DMS114 treated with DMSO at 0.1 percent for 48 hours (cell line): Measurements from ENCODE around the gene BHLHA15.
"Not testable (repeated sequence)": the region's sequence is repeated elsewhere in the genome, so short reads cannot be mapped to it uniquely, and the experiment has no call there.

ENCODE experiments used
- DNase-seq: peaks from one replicate; lab custom pipeline; 2025; ENCODE audit not compliant: unreplicated experiment; lab: John Stamatoyannopoulos, UW

BHLHA15 gene

DNA sequence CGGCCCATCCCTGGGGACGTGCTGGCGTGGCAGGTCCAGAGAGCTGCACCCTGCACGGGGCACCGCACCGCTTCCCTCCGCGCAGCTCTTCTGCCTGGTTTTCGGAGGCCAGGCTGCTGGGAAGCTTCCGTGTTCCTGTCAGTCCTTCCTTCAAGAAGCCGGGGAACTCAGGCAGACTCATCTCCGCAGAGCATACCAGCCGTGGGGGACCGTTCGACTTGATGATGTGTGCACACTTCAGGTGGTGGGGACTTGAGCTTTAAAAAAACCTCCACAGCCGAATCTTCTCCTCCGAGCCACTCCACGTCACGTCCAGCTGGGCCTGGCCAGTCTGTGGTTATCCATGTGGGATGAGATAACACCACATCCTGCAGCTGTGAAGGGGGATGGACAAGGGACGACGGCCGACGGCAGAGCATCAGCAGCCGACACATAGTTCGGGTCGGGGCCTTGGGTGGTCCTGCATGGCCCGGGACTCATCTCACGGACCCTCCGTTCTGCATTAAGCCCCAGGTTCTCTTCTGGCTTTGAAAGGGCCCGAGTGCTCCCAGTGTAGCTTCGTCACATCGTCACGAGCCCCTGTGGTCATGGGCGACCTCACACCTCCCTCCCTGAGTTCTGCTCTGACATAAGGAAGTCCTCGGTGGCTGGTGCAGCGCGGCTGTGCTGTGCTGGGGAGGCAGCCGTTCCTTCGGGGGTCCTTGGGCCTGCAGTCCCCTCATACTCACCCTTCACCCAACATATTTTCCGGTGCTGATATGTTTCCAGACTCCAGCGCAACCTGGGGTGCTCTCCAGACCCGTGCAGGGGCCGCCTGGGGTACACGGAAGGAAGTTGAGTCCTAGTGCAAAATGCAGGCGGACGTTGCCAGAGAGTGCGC is 4.5 kb upstream of the BHLHA15 start:
- DNase-seq, result no peak

GRCh38 chr7:98209166-98209920 is 1.9 kb upstream of the BHLHA15 start:
- DNase-seq, result no peak

DNA sequence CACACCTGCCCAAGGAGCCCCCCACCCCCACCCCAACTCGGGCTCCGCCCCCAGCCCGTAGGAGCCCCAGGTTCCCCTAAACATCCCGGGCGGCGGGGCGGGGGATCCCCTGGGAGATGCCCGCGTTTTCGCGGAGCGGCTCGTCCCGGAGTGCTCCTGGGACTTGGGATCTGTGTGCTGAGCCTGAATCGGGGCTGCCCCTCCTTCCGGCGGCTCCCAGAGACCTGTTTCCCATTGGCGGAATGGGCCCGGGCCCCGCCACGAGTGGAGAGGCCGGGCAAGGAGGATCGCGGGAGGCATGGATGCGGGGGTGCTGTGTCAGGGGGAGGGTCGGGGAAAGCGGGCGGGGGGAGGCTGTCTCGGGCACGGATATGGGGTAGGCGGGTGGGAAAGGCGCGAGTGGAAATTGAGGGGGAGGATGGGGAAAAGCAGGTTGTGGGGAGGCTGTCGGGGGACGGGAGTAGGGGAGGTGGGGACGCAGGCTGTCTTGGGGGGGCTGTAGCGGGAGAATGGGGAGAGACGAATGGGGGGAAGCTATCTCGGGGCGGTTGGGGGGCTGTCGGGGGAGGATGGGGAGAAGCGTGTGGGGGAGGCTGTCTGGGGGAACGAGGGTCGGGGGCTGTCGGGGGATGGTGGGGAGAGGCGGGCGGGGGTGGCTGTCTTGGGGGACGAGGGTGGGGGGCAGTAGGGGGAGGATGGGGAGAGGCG is 572 bp upstream of the BHLHA15 start:
- no peak for DNase-seq

DNA sequence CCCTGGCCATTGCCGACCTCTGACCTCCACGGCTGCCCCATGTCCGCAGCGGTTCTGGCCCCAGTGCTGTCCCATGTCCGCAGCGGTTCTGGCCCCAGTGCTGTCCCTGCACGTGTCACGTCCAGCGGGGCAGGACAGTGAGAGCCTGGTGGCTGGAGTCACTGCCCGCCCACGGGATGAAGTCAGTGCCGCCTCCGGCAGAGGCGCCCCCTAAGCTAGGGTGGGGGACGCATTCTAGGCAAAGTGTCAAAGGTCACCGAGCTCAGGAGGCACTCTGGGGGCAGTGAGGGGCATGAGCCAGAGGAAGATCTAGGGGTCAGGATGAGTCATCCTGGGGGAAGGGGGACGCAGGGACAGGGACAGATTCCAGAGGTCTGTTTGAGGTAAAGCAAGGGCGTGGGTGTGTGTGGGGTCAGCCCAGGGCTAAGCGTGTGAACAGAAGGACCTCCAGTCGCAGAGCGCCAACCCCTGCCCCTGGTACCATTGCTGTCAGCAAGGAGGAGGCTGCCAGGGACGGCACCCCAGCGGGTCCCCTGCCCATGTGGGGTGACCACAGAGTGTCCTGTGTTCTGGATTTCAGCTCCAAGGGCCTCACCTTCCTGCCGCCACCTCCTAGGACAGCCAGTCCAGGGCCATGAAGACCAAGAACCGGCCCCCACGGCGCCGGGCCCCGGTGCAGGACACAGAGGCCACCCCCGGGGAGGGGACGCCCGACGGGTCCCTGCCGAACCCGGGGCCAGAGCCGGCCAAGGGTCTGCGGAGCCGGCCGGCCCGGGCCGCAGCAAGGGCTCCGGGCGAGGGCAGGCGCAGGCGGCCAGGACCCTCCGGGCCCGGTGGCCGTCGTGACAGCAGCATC is 665 bp downstream of the BHLHA15 start:
- DNase-seq, result no peak

- DNase-seq, result no peak
Measured at GRCh38 chr7:98212532-98213041, 1.3 kb downstream of the BHLHA15 start.

- DNase-seq, result no peak
Measured at GRCh38 chr7:98213296-98213887, 2.2 kb downstream of the BHLHA15 start.

- no peak for DNase-seq
Measured at GRCh38 chr7:98213888-98214810, 2.9 kb downstream of the BHLHA15 start.

DNA sequence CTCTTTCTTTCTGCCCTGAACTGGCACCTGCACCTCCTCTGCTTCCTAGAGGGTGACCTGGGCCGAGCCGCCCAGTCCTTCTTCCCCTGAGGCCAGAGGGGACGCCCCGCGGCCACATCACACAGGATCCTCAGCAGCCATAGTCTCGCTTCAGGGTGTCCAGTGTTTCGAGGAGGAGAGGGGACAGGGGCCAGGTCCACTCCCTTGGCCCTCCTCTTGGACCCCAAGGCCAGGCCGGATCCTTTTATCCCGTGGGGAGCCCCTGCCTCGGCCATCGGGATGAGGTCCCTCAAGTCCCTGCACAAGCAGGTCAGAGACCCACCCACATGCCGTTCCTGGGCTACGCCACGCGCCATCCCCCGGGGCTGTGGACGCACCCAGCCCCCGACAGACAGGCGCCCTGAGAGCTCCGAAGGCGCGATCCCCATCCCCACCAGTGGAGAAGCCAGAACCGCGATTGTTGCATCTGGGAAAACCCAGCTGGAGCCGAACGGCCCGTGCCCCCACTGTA is 3.6 kb downstream of the BHLHA15 start:
- DNase-seq, result no peak

DNA sequence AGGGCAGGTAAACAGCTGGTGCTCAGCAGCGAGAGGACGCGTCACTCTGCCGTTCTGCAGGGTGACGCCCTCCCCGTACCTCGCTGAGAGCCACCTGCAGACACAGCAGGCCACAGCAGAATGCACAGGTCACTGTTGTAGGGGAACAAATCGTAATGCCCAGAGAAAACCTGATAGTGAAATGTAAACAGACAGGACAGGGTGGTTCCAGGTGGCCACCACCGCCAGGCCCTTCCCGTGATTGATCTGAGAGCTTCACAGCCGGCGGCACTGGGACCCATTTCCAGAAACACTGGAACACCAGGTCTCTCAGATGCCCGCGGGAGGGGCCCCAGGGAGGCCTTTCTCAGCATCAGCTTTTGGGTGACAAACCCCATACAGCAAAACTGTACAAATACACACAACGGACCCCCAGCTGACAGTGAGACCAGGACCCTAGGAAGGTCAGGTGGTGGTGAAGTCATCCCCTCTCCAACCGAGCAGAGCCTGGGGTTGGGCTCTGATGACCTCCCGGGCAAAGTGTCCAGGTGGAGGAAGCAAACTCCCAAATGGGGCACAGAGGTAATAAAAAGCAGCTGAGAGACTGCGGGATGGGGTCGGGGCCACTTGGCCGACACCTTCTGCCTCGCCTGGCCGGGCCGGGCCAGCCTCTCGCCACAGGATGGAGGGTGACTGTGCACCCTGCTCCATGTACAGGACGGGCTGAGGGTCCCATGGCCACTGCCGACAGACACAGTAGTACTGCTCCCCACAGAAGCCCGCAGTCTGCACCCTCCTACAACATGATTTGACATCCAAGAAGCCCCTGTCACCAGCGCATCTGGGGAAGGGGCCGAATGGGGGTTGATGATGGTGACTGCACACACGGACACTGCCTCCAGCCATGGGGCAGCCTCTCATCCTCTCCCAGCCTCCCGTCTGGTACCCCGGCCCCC is 4.6 kb downstream of the BHLHA15 start:
- DNase-seq, result no peak

DNA sequence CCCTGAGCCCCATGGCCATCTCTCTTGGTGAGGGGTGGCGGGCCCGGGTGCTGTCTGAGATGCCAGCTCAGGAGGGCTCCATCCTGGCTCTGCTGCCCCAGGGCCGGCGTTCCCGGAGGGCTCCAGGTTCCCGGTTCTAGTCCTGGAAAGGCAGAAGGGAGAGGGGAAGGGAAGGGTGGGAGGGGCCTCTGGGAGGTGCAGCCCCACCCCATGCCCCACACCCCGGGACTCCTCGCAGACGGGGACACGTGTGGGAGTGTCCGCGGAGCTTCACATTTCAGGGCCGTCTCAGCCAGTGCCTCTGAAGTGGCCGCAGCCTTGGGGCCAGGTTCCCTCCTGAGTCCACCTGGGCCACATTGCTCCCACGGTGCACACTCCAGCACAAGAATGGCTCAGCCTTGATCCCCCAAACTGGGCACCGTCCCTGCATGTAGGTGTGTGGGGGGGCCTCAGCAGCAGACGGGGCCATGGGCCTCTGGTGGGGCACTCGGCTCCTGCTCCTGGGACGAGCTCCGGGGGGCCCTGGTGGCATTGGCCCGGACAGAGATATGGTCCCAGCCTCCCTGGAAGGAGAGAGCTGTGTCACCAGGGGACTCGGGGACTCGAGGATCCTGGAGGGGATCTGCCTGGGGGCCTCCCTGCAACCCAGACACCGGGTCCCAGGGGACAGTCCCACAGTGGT is 5.8 kb downstream of the BHLHA15 start:
- DNase-seq, result no peak

- DNase-seq, result no peak
Measured at GRCh38 chr7:98217623-98218582, 6.7 kb downstream of the BHLHA15 start.

- not testable (repeated sequence) for DNase-seq
Measured at GRCh38 chr7:98219382-98219781, 8.1 kb downstream of the BHLHA15 start.

- no peak for DNase-seq
Measured at GRCh38 chr7:98221611-98222532, 10.6 kb downstream of the BHLHA15 start.

GRCh38 chr7:98222533-98223195 is 11.4 kb downstream of the BHLHA15 start:
- no peak for DNase-seq
